GM18526 (cell line): ENCODE results near the gene PIGC.

Experiments
- POLR2A ChIP-seq: IDR thresholded peaks from 3 replicates; pipeline ENCODE4 v1.6.1; 2011; ENCODE audit not compliant: insufficient read length; ENCODE audit errors: extremely low read depth

Gene PIGC

GRCh38 chr1:172473302-172473701, 29.4 kb upstream of the PIGC start:
- no peak for TF ChIP-seq POLR2A

- TF ChIP-seq POLR2A, result no peak
Observed at GRCh38 chr1:172472495-172472894, 28.6 kb upstream of the PIGC start.

- no peak for TF ChIP-seq POLR2A
Observed at GRCh38 chr1:172471666-172472065, 27.8 kb upstream of the PIGC start.

GRCh38 chr1:172470149-172470548, 26.3 kb upstream of the PIGC start:
- no peak for TF ChIP-seq POLR2A

- TF ChIP-seq POLR2A, result no peak
Observed at GRCh38 chr1:172469717-172470116, 25.8 kb upstream of the PIGC start.

GRCh38 chr1:172468296-172468695, 24.4 kb upstream of the PIGC start:
- TF ChIP-seq POLR2A, result no peak

GRCh38 chr1:172467446-172467845, 23.6 kb upstream of the PIGC start:
- no peak for TF ChIP-seq POLR2A

GRCh38 chr1:172466795-172467407, 23.0 kb upstream of the PIGC start:
- TF ChIP-seq POLR2A, result no peak

GRCh38 chr1:172465617-172466016, 21.7 kb upstream of the PIGC start:
- TF ChIP-seq POLR2A, result no peak

- no peak for TF ChIP-seq POLR2A
Observed at GRCh38 chr1:172460887-172461315, 17.0 kb upstream of the PIGC start.

GRCh38 chr1:172460177-172460576, 16.3 kb upstream of the PIGC start:
- TF ChIP-seq POLR2A, result no peak

- no peak for TF ChIP-seq POLR2A
Observed at GRCh38 chr1:172457479-172458130, 13.7 kb upstream of the PIGC start.

GRCh38 chr1:172456344-172456769, 12.5 kb upstream of the PIGC start:
- no peak for TF ChIP-seq POLR2A

- no peak for TF ChIP-seq POLR2A
Observed at GRCh38 chr1:172455451-172455850, 11.6 kb upstream of the PIGC start.

GRCh38 chr1:172453607-172454006, 9.7 kb upstream of the PIGC start:
- TF ChIP-seq POLR2A, result no peak

GRCh38 chr1:172453153-172453545, 9.3 kb upstream of the PIGC start:
- TF ChIP-seq POLR2A, result no peak
